KOPT-K1 (cell line): ENCODE measurements around the gene IL24.
"Not testable (repeated sequence)": the region's sequence is repeated elsewhere in the genome, so short reads cannot be mapped to it uniquely, and the experiment has no call there.

Experiments used
- H3K27ac ChIP-seq: fragments of 200-600 bp; sonication (generic); 2 replicates; pipeline ENCODE4 v1.5.1; 2016; ENCODE audit warnings: antibody characterized with exemption, mild to moderate bottlenecking, low read depth, low read length; ENCODE audit not compliant: poor library complexity, severe bottlenecking
- H3K36me3 ChIP-seq: fragments of 200-600 bp; sonication (generic); 2 replicates; pipeline ENCODE4 v1.5.1; 2017; ENCODE audit warnings: antibody characterized with exemption, mild to moderate bottlenecking, low read length, moderate library complexity; ENCODE audit not compliant: insufficient read depth
- H3K9me3 ChIP-seq: fragments of 200-600 bp; sonication (generic); 2 replicates; pipeline ENCODE4 v1.5.1; 2017; ENCODE audit warnings: antibody characterized with exemption, low read length, mild to moderate bottlenecking; ENCODE audit not compliant: insufficient read depth, poor library complexity, severe bottlenecking

The IL24 gene

GRCh38 chr1:206897175-206897574 is at the start of gene IL24:
Gene IL24 (plus strand): TSS chr1:206897443. CDS start chr1:206897833, 390 bp downstream.
- no peaks in the 10 kb centered on the region for H3K9me3 ChIP-seq
- H3K27ac ChIP-seq: no peak within 1 kb of the TSS
- H3K36me3 ChIP-seq: no peaks in the 10 kb centered on the region

GRCh38 chr1:206847946-206848345 is 49.3 kb upstream of the IL24 start:
- Histone ChIP-seq H3K27ac (no peak overlapping the region), H3K36me3 (no peaks in the 10 kb centered on the region), H3K9me3 (no peaks in the 10 kb centered on the region)

DNA sequence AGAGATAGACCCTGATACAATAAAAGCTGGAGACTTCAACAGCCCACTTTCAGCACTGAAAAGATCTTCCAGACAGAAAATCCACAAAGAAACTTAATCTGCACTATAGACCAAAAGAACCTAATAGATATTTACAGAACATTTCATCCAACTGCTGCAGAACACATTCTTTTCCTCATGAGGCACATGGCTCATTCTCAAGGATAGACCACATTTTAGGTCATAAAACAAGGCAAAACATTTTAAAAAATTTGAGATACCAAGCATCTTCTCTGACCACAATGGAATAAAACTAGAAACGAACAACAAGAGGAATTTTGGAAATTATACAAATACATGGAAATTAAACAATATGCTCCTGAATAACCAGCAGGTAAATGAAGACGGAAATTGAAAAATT is 46.8 kb upstream of the IL24 start:
- H3K27ac ChIP-seq: no peak overlapping the region
- H3K9me3 ChIP-seq: no peaks in the 10 kb centered on the region
- H3K36me3 ChIP-seq: no peaks in the 10 kb centered on the region

- Histone ChIP-seq H3K36me3 (no peaks in the 10 kb centered on the region), H3K27ac (no peak overlapping the region), H3K9me3 (no peaks in the 10 kb centered on the region)
These were observed 45.8 kb upstream of the IL24 start for GRCh38 chr1:206851341-206852010.

- H3K9me3 ChIP-seq, H3K27ac ChIP-seq, H3K36me3 ChIP-seq: not testable (repeated sequence)
These were observed 44.6 kb upstream of the IL24 start for GRCh38 chr1:206852662-206853061.

DNA sequence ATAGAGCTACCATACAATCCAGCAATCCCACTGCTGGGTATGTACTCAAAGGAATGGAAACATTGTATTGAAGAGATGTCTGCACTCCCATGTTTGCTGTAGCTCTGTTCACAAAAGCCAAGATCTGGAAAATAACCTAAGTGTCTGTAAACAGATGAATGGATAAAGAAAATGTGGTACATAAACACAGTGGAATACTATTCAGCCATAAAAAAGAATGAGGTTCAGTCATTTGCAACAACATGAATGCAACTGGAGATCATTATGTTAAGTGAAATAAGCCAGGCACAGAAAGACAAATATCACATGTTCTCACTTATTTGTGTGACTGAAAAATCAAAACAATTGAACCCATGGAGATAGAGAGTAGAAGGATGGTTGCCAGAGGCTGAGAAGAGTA is 43.5 kb upstream of the IL24 start:
- H3K9me3 ChIP-seq, H3K36me3 ChIP-seq, H3K27ac ChIP-seq: not testable (repeated sequence)

- H3K36me3 ChIP-seq: no peaks in the 10 kb centered on the region
- no peak overlapping the region for H3K27ac ChIP-seq
- H3K9me3 ChIP-seq: no peaks in the 10 kb centered on the region
These were observed 42.7 kb upstream of the IL24 start for GRCh38 chr1:206854401-206855129.

DNA sequence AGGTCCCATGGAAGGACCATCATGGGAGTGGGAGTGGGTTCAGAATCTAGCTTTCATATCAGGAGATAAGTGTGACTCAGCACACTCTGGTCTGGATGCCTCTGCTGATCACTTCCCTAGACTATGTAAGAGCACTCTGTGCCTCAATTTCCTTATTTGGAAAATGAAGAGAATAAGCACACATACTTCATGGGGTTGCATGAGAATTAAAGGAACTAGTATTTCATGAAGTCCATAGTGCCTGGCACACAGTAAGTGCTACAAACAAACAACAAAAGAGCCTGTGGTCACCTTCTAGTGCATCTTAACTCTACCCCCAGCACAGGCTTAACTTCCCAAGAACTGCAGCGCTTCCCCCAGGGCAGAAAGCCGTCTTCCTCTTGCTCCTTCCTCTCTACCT is 41.4 kb upstream of the IL24 start:
- H3K36me3 ChIP-seq: no peaks in the 10 kb centered on the region
- no peak overlapping the region for H3K27ac ChIP-seq
- H3K9me3 ChIP-seq: no peaks in the 10 kb centered on the region

- Histone ChIP-seq H3K9me3 (no peaks in the 10 kb centered on the region), H3K36me3 (no peaks in the 10 kb centered on the region), H3K27ac (no peak overlapping the region)
These were observed 40.4 kb upstream of the IL24 start for GRCh38 chr1:206856674-206857464.

GRCh38 chr1:206859082-206859521 is 38.1 kb upstream of the IL24 start:
- no peak overlapping the region for H3K27ac ChIP-seq
- H3K9me3 ChIP-seq: no peaks in the 10 kb centered on the region

GRCh38 chr1:206860165-206860564 is 37.1 kb upstream of the IL24 start:
- H3K9me3 ChIP-seq: no peaks in the 10 kb centered on the region
- H3K27ac ChIP-seq: no peak overlapping the region
- H3K36me3 ChIP-seq: no peaks in the 10 kb centered on the region

More at GRCh38 chr1:206859082-206859521, 38.1 kb upstream of the IL24 start:
- no peaks in the 10 kb centered on the region for H3K36me3 ChIP-seq

DNA sequence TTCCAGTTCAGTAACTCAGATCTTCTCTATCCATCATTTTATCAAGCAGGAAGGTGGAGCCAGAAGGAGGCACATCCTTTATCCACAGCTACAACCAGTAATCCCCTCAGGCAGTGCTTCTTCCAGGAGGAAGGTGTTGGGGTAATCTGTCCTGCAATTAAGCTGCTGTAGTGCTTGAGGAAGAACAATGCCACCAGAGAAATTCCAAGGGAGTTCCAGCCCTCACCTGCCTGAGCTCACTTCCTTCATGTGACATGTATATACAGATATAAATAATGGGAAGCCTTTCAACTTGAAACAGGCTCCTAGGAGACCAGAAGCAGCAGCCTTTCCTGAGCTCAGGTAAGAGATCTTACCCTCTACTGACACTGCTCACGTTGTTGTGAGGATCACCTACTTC is 34.0 kb upstream of the IL24 start:
- no peak overlapping the region for H3K27ac ChIP-seq

DNA sequence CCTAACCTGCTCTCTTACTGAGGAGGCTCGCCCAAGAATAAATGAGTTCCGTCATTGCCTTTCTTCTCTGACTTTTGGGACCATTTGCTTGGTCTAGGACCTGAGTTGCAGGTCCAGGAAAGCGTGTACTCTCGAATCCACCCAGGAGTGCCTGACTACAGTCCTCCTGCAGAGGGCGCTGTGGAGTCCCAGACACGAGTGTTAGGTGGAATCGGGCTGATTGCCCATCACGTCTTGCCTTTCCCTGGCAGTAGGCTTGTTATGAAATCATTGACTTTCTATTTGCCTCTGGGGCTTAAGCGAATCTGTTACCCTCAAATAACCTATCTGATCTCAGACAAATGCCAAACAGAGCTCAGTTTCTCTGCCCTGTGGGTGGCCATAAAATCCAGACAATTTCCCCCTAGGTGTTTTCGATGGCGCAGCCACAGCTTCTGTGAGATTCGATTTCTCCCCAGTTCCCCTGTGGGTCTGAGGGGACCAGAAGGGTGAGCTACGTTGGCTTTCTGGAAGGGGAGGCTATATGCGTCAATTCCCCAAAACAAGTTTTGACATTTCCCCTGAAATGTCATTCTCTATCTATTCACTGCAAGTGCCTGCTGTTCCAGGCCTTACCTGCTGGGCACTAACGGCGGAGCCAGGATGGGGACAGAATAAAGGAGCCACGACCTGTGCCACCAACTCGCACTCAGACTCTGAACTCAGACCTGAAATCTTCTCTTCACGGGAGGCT is 32.1 kb upstream of the IL24 start, which contains the start of gene IL20:
Gene IL20 (plus strand): TSS at position 685 of the 733 bp plus-strand sequence. CDS start 230 bp downstream, outside the sequence.
- Histone ChIP-seq H3K36me3 (no peaks in the 10 kb centered on the region), H3K27ac (no peak within 1 kb of the TSS), H3K9me3 (no peaks in the 10 kb centered on the region)

More for the DNA sequence above, 34.0 kb upstream of the IL24 start:
- H3K9me3 ChIP-seq: no peaks in the 10 kb centered on the region
- no peaks in the 10 kb centered on the region for H3K36me3 ChIP-seq

- H3K27ac ChIP-seq: no peak overlapping the region
- H3K9me3 ChIP-seq: no peaks in the 10 kb centered on the region
- no peaks in the 10 kb centered on the region for H3K36me3 ChIP-seq
These were observed 31.2 kb upstream of the IL24 start for GRCh38 chr1:206866062-206866461.

DNA sequence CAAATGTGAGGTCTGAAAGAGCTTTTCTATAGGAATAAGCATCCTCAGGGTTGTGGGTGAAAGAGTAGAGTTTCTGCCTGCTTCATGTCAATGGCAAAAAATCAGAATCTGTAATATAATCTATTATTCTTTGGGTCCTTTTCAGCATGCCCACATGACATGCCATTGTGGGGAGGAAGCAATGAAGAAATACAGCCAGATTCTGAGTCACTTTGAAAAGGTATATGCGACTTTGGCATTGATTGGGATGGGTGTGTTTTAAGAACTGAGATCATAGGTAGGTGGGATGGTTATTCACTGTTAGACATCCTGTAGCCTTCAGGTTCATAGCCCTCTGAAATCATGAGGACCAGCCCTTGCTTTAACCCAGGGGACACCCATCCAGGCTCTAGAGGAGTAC is 30.0 kb upstream of the IL24 start:
- Histone ChIP-seq H3K9me3 (peaks cover 2% of the 10 kb centered on the region), H3K27ac (no peak overlapping the region), H3K36me3 (no peaks in the 10 kb centered on the region)
